Amygdala (tissue), 56 donors: ENCODE measurements around the gene PPP2R5E.
A peak's percentile ranks its signal among the peaks of the same experiment; 100 is the strongest.
"Not testable (repeated sequence)": the region's sequence is repeated elsewhere in the genome, so short reads cannot be mapped to it uniquely, and the experiment has no call there.

ENCODE experiments used
- DNase-seq, 56 donors: peaks; one replicate each; lab custom pipeline; 2025; lab: John Stamatoyannopoulos, UW

The PPP2R5E gene

DNA sequence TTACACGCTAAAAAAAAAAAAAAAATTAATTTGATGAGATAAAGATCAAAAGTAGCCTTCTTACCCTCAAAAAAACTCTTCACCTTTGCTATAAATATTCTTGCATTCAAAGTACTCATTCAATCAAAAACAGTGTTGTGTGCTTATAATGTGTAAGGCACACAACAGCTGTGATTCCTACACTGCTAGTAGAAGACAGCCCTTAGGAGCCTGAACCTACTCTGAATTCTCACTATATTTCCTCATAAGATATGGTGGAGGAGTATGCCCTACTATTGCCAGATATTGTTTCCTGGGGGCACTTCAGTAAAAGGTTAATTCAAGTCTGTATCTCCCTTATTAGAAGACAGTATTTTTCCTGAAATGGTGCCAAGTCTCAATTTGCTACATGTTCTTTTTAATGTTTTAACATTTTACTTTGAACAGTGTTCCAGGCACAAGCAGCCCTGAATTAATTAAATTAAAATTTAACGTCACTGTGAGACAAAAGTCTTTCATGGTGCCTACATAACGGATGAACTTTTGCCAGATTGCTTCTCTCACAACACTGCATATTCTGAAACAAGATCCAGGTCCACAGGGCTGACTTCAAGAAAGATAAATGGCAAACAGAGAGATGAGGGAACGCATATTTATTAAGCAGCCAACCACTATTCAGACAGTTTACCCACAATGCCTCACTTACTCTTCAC, 19.3 kb downstream of the PPP2R5E start:
- no peak for DNase-seq

DNA sequence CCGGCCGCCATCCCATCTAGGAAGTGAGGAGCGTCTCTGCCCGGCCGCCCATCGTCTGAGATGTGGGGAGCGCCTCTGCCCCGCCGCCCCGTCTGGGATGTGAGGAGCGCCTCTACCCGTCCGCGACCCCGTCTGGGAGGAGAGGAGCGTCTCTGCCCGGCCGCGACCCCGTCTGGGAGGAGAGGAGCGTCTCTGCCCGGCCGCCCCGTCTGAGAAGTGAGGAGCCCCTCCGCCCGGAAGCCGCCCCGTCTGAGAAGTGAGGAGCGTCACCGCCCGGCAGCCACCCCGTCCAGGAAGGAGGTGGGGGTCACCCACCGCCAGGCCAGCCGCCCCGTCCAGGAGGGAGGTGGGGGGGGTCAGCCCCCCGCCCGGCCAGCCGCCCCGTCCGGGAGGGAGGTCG, 20.7 kb downstream of the PPP2R5E start:
- not testable (repeated sequence) for DNase-seq

DNA sequence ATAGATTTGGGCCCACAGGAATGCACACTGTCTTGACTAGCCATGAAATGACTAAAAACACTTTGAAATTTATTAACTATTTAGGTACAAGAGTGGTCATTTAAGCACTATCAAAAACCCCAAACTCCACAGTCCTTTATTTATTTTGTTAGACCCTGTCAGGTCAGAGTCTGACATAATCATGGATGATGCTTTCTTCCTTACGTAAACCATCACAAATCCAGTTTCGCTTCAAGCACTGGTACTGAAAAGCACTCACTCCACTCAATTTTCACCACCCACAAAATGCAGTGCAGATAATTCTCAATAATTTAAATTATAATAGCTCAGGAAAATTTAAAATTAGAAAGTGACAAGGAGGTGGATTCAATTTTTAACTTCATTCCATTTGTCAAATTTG, 25.8 kb downstream of the PPP2R5E start:
- no peak for DNase-seq

DNA sequence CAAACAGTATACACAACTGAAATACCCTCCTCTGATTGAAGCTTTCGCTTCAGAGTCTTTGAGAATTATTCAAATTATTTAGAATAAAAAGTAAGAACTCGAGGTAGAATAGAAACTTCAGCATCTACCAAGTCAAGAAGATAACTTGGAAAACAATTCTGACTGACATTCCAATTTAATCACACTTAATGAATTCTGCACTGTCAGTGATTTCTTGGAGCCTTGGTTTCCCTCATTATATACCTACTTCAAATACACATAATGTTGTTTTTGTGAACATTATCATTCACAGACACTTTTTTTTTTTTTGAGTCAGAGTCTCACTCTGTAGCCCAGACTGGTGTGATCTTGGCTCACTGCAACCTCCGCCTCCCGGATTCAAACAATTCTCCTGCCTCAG, 27.9 kb downstream of the PPP2R5E start:
- no peak for DNase-seq

DNA sequence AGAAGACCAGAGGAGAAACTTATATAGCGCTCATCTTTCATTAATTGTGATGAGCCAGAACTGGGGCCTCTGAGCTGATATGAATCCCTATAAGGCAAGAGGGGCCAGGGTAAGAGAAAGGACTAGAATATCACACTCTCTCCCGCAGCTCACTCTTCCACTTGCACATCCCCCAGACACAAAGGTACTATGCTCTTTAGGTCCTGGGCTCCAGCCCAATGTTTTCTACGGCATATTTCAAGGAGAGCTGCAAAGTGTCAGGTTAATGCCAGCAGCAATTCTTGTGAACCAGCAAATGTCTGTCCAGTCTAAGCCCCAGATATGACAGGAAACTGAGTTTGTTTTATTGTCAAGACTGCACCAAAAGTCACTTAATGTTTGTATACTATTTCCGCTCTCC, 29.4 kb downstream of the PPP2R5E start:
- DNase-seq, result no peak

DNA sequence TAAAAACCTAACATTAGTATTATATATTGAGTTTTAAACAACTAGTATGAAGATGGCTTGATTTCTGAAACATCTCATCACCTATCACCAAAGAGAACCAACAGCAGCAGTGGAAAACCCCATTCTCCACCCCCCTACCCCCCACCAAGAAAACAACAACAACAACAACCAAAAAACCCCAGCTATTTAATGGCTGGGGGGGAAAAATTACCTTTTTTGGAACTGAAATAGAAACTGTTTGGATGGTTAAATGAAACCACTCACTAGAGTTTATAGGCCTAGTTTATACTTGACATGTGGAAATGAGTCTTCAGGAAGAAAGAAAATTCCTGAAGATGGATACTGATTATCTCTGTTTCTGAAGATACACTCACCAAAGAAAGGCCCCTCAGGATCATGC, 30.3 kb downstream of the PPP2R5E start:
- DNase-seq, result no peak

DNA sequence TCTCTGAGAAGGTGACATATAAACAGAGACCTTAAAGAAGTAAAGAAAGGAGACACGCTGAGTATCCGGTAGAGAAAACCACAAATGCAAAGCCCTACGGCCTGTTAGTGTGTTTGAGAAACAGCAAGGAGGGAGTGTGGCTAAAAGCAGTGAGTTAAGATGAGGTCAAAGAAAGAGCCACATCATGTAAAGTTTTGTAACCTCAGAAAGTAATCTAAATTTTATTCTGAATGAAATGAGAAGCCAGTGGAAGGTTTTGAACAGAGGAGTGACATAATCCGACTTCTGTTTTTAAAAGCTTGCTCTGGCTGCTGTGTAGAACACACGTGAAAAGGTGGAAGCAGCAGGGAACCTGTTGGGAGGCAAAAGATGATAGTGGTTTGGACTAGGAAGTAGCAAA, 32.6 kb downstream of the PPP2R5E start:
- no peak for DNase-seq

DNA sequence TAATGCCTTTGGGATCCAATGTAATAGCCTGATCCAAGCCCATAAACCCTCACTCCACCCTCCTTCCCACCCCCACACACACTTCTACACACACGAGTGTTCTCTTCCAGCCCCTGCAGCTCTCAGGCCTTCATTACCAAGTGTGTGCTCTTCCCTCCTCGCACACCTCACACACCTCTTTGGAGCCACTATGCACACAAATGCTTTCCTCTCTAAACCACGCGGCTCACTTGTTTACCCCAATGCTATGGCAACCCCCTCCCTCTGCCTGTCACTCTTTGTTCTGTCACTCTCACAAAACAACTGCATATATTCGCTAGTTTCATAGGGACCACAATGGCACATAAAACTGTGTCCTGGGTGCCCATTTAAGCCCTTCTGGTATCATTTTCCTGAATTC, 35.1 kb downstream of the PPP2R5E start:
- DNase-seq, result no peak

DNA sequence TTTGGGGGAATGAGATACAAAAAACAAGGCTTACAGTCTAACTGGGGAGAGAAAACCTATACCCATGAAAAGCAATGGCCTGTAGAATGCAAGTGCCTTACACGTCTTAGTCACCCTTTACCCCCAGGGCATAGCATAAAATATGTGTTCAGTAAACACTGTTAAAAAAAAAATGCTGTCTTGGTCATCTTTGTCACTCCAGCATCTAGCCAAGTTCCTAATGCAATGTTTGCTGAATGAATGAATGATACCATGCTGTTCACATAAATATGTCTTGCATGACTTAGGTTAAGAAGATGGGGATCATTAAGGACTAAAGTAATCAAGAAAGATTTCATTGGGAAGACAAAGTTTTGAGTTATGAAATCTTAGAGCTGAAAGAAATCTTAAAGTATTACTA, 38.5 kb downstream of the PPP2R5E start:
- no peak for DNase-seq

DNA sequence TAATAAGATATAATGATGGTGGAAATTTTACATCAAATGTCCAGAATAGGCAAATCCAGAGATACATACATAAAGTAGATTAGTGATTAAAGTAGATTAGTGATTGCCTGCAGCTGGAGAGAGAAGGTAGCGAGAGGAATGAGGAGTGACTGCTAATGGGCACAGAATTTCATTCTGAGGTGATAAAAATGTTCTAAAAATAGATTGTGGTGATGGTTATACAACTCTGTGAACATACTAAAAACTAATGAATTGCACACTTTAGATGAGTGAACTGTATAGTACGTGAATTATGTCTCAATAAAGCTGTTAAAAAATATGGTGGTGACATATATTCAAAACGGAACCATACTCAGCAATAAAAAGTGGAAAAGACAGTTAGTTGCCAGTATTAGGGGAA, 41.7 kb downstream of the PPP2R5E start:
- no peak for DNase-seq

DNA sequence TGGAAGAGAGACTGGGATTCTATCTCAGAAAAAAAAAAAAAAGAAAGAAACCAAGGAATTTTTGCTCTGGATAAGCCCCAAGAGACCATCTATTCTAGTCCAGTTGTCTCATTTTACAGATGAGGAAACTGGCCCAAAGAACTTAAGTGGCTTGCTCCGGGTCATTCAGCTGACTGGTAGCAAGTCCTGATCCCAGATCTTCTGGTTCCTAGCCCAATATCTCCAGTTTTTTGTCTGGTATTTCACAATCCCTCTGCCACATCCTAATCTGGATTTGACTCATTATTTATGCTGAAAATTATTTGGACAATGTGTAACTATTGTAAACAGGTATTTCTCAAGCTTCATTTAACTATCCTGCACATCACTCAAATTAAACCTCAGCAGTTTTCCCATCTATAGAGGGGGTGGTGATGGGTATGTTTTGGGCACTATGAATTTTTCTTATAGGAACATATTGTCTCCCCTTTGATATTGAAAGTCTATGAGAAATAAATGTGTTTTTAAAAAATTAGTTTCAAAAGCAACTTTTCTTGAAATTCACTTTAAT, 43.4 kb downstream of the PPP2R5E start:
- no peak for DNase-seq

DNA sequence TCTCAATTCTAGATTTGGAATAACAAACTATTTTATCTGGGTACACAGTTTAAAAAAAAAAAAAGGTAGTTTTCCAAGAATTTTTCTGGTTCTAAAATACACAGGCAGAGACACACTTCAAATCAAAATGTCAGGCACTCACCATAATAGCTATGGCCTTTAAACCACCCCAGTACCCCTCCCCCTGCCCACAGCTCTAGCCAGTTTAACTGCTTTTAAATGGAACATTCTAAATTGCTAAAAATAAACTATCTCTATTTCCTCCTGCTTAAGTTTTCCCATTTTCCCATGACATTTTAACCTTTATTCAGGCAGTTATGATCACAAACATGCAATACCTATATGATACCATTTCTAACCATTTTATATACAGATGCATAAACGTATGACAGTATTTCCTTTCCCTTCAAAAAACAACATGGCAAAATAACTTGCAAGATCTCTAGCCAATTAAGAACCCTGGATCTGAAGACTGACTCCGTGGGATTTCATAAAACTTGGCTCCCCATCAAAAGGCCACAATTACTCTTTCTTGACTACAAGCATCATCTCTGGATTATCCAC, 46.3 kb downstream of the PPP2R5E start:
- no peak for DNase-seq

DNA sequence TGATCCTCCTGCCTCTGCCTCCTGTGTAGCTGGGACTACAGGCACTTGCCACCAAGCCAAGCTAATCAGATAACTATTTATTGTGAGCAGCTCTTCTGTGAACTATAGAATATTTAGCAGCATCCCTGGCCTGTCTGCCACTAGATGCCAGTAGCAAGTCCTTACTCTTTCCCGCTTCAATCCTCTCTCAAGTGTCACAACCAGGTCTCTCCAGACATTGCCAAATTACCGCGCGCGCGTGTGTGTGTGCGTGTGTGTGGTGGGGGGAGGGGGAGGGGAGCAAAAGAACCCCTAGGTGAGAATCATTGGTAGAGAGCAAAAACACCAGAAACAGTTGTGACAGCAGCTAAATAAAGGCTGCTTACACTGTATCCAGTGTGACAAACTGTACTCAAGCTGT, 49.9 kb downstream of the PPP2R5E start:
- peak in 2 of 56 donors; percentile 0 to 4 for DNase-seq

DNA sequence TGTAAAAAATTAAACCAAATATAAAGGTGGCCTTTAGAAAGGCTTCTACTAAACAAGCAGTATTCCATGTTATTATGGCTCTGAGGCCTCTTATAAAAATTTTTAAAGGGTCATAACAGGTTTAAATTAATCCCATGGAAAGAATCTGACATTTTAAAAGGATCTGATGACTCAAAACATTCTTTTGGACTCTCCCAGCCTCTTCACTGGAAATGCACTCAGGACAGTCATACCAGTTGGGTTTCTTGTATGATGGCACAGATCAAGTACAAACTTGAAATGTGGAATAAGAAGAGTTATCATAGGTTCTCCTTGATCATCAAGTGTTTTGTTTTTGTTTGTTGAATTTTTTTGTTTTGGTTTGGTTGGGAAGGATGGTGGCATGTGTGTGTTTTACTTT, 50.8 kb downstream of the PPP2R5E start:
- no peak for DNase-seq

DNA sequence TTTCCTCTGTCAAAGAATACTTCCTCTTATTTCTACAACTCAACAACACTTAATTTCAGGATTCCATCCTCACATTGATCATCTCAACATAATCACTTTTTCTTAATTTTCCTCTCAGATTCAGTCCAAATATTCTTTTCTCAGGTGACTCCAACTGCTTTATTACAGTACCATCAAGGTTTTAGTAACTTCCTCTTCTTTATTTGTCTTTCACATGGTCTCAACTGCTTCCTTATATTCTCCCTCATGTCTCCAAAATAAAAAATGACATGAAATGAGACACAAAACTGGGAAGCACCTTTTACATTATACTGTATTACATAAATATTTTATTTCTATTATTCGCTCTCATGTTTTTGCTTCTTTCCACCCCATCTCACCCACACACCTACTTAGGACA, 55.5 kb downstream of the PPP2R5E start:
- DNase-seq, result no peak

DNA sequence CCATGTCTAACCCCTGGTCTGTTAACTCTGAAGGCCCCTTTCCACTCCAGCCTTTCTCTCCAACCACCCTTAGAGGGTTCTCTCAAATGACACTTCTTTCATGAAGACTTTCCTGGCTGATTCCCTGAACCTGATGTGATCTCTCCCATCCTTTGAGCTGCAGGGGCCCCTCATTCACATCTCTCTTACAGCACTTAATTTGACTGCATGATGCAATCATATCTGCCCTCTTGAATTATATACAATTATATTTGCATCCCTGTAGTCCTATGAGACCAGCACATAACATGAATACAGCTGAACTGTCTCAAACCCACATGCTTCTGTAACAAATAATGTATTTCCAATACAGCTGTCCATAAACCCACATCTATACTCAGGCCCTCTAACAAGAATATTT, 56.4 kb downstream of the PPP2R5E start:
- DNase-seq, result no peak

DNA sequence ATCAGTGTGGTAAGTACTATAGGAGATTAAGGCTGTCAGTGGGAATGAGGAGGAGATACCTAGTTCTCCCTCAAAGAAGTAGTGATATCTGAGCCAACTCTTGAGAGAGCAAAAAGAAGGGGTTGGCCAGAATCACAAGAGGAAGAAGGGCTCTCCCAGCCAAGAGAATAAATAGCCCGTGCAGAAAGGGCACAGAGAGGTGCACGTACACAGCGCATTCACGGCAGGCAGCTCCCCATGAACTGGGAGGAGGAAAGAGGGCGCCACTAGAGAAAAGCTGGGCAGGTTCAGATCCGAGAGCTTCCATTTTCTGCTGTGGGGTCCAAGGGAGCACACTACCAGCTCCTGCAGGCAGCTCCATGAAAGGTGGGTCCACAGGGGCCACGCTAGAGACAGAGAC, 59.9 kb downstream of the PPP2R5E start:
- DNase-seq, result no peak

DNA sequence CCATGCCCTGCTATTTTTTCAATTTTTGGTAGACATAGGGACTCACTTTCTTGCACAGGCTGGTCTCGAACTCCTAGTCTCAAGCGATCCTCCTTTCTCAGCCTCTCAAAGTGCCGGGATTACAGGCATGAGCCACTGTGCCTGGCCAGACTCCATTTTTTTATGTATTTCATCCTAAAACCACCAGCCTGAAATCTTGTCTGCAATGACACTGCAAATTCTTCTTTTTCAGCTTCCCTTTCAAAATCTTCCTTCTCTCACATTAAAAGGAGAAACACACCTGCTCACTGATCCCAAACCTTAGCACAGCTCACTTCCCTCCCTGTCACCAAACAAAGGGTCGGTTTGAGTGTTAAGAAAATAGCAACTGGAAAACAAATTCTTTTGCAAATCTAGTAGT, 62.6 kb downstream of the PPP2R5E start:
- DNase-seq, result no peak

DNA sequence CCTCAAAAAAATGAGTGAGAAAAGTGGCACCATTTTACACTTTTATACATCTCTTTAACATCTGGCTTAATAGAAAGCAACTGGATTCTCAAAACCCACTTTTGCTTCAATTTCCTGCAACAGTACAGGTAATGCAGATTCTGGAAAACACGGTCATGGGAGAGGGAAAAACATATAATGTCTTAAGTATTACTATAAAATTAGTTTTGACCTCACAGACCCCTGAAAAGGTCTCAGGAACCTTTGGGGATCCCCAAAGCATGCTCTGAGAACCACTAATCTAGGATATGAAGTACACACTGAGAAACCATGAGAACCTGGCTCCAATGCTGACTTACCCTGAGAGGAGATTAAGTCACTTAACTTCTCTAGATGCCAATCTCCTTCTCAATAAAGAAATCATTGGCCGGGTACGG, 64.7 kb downstream of the PPP2R5E start:
- no peak for DNase-seq

DNA sequence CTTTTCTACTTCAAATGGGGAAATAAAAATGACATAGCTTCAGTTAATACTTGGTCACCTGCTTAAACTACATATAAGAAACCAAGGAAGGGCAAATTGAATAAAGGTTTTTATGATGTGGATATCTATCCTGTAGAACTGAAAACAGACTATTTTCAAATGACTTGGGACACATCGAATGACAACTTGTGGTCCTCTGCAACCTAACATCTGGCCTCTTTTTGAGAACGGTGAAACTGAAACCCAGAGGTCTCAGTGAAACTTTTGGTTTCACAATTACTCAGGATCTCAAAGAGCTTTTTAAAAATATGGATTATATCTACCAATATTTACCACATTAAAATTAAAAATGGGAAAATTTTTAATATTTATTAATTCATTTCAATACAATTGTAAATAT, 65.2 kb downstream of the PPP2R5E start:
- DNase-seq, result no peak

DNA sequence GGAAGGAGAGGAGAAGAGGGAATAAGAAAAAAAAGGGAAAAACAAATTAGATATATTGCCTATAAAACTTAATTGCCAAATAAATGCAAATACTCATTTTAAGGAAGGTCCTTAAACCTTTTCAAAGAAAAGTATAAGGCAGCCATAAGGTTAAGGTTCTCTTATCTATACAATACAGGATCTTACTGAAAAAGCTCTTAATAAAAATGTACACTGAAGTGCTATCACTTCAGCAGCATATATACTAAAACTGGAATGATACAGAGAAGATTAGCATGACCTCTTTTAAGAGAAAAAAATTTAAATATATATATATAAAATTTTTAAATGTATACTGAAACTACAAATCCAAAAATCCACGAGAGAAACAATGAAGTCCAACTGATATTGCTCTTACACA, 65.6 kb downstream of the PPP2R5E start:
- DNase-seq, result no peak

DNA sequence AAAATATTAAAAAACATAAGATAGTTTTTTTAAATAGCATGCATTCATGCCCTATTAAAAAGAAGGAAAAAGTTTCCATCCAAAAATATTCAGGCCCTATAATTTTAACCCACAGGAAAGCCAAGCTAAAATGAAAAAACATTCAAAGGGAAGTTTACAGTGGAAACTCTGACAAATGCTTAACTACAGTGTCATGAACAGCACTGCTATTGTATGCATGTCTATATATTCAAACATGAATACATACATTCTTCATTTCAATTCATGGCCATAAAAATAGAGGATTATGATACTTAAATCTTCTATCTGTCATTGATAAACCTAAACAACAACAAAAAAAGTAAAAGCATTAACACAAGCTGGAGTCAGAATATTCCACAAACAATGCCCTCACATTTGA, 67.4 kb downstream of the PPP2R5E start:
- no peak for DNase-seq

DNA sequence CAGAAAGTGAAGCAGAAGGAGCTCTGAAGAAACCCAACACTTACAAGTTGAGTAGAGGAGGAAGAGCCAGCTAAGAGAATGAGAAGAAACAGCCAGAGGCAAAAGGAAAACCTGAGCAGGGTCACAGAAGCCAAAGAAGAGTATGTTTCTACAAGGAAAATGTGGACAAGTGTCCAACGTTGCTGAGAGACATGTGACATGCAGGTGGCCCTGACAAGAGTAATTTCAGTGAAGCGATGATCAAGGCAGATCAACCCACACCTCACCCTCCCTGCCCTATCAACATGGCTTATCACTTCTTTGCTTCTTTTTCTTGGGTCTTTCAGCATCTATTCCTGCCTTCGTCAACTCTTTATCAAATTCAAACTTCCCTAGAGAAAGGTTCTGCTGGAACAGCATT, 68.3 kb downstream of the PPP2R5E start:
- DNase-seq, result no peak
